ENCODE data around the gene NUMB.

NUMB gene

GRCh38 chr14:73283608-73284379 is 174.6 kb downstream of the NUMB start:
- no peak for DNase-seq

- DNase-seq = no peak
These were observed 177.4 kb downstream of the NUMB start for GRCh38 chr14:73280903-73281302.

- no peak for DNase-seq
These were observed 181.0 kb downstream of the NUMB start for GRCh38 chr14:73277376-73277775.

GRCh38 chr14:73276836-73277235 is 181.5 kb downstream of the NUMB start:
- no peak for DNase-seq

- DNase-seq = no peak
These were observed 184.5 kb downstream of the NUMB start for GRCh38 chr14:73273799-73274198.

GRCh38 chr14:73272393-73272792 is 186.0 kb downstream of the NUMB start:
- DNase-seq = no peak

- DNase-seq = no peak
These were observed 188.4 kb downstream of the NUMB start for GRCh38 chr14:73269729-73270531.

GRCh38 chr14:73267474-73267873 is 190.9 kb downstream of the NUMB start:
- no peak for DNase-seq

- DNase-seq = no peak
These were observed 192.0 kb downstream of the NUMB start for GRCh38 chr14:73266317-73266716.

GRCh38 chr14:73265721-73266046 is 192.7 kb downstream of the NUMB start:
- DNase-seq = no peak

GRCh38 chr14:73264885-73265720 is 193.2 kb downstream of the NUMB start:
- no peak for DNase-seq

- DNase-seq = no peak
These were observed 194.1 kb downstream of the NUMB start for GRCh38 chr14:73264080-73264884.

GRCh38 chr14:73263606-73264005 is 194.7 kb downstream of the NUMB start:
- DNase-seq = no peak

GRCh38 chr14:73262427-73263183 is 195.7 kb downstream of the NUMB start:
- DNase-seq = no peak

- DNase-seq = no peak
These were observed 196.6 kb downstream of the NUMB start for GRCh38 chr14:73261520-73262426.

- DNase-seq = no peak
These were observed 197.3 kb downstream of the NUMB start for GRCh38 chr14:73261075-73261474.

GRCh38 chr14:73260574-73260973 is 197.8 kb downstream of the NUMB start:
- no peak for DNase-seq

- no peak for DNase-seq
These were observed 198.5 kb downstream of the NUMB start for GRCh38 chr14:73259837-73260236.

GRCh38 chr14:73258845-73259611 is 199.3 kb downstream of the NUMB start:
- DNase-seq = no peak

GRCh38 chr14:73258076-73258475 is 200.3 kb downstream of the NUMB start:
- no peak for DNase-seq

Measured in stimulated activated CD4-positive, alpha-beta T cell treated with anti-CD3 and anti-CD28 coated beads, Interleukin-12 subunit alpha, Interleukin-12 subunit beta, amount 100 ng/mL, for 4 hours (primary cell).